HepG2 (cell line): Measurements from ENCODE around the gene UBE2L6. TPM values are rescaled to one million over a fixed set of nuclear protein-coding genes. Genes with fewer than 3 reads are reported as not detected.

ENCODE experiments used
- ATAC-seq: fragments of 200-7000 bp; cut with Tn5 transposase; 3 replicates; pipeline ENCODE4 v1.9.1; 2020; ENCODE audit warnings: mild to moderate bottlenecking, moderate library complexity
- BruUV-seq: library from RNA; stranded (reverse); fragments of 400-500 nt; replicated peaks from 2 replicates; lab custom pipeline; 2021; lab: Mats Ljungman, UMichigan
- CTCF ChIA-PET: fragments of 300-600 bp; formaldehyde crosslinking; extraction: SDS; loops from one replicate; lab custom pipeline; 2021; ENCODE audit warnings: low total read pairs, inconsistent platforms, low intra/inter-chr PET ratio; lab: Yijun Ruan, JAX
- POLR2A ChIA-PET: fragments of 350-600 bp; sonication (Branson Sonifier 250); formaldehyde crosslinking; loops from one replicate; lab custom pipeline; 2020; ENCODE audit warnings: antibody characterized with exemption, inconsistent platforms; lab: Yijun Ruan, JAX
- DNase-seq: peaks from one replicate; pipeline ENCODE4 v3.0.0-alpha.2; 2015; ENCODE audit warnings: low spot score
- FAIRE-seq: peaks from 3 replicates; lab custom pipeline; 2011; peaks lifted over from hg19 to GRCh38; lab: Jason Lieb, UNC
- H2AFZ ChIP-seq: one replicate; pipeline ENCODE4 v1.6.1; 2011; ENCODE audit warnings: low read length, inconsistent platforms
- H3K27ac ChIP-seq: fragments of 300-600 bp; 3 replicates; pipeline ENCODE4 v1.8.0; 2011; ENCODE audit warnings: mixed run types, mild to moderate bottlenecking, mixed read lengths, low read length, inconsistent platforms; ENCODE audit not compliant: insufficient read depth; ENCODE audit errors: extremely low read length
- H3K27me3 ChIP-seq, 2 experiments: fragments of 200-600 bp in 1 of 2; 2 replicates in 1 of 2; 3 replicates in 1 of 2; pipeline versions ENCODE4 v1.6.0 to v1.8.0; 2011; ENCODE audit warnings: low read length in 2 of 2, mild to moderate bottlenecking in 2 of 2, moderate library complexity in 2 of 2, inconsistent platforms in 1 of 2; ENCODE audit not compliant: insufficient read depth in 2 of 2, control insufficient read depth in 1 of 2
- H3K36me3 ChIP-seq, 2 experiments: fragments of 200-600 bp in 1 of 2; replicated peaks in 1 of 2; 2 replicates in 1 of 2; 3 replicates in 1 of 2; pipeline versions ENCODE4 v1.5.1 to v1.8.0; 2011; ENCODE audit warnings: low read length in 2 of 2, inconsistent platforms in 1 of 2; ENCODE audit not compliant: insufficient read depth in 2 of 2, control insufficient read depth in 1 of 2
- H3K4me1 ChIP-seq: 2 replicates; pipeline ENCODE4 v1.5.1; 2012; ENCODE audit warnings: low read length, inconsistent platforms; ENCODE audit not compliant: insufficient read depth
- H3K4me2 ChIP-seq: 2 replicates; pipeline ENCODE4 v1.6.0; 2011; ENCODE audit warnings: low read depth, low read length, inconsistent platforms
- H3K4me3 ChIP-seq, 3 experiments: fragments of 200-600 bp in 1 of 3; sonication (generic), shearing (Covaris generic) in 1 of 3; replicated peaks in 1 of 3; 2 replicates each; pipeline ENCODE4 v1.5.1; 2011 to 2016; ENCODE audit warnings: low read length in 3 of 3, inconsistent platforms in 2 of 3, low read depth in 2 of 3, mild to moderate bottlenecking in 2 of 3, control low read depth in 1 of 3, mixed read lengths in 1 of 3; ENCODE audit not compliant: insufficient read depth in 1 of 3
- H3K79me2 ChIP-seq: one replicate; pipeline ENCODE4 v1.6.1; 2011; ENCODE audit warnings: low read length, inconsistent platforms; ENCODE audit not compliant: insufficient read depth
- H3K9ac ChIP-seq: 2 replicates; pipeline ENCODE4 v1.6.0; 2011; ENCODE audit warnings: mild to moderate bottlenecking, low read depth, low read length, inconsistent platforms; ENCODE audit not compliant: insufficient read depth
- H3K9me3 ChIP-seq: 2 replicates; pipeline ENCODE4 v1.5.1; 2012; ENCODE audit warnings: mild to moderate bottlenecking, low read length
- H4K20me1 ChIP-seq: 2 replicates; pipeline ENCODE4 v1.6.0; 2011; ENCODE audit warnings: inconsistent platforms, mild to moderate bottlenecking, low read length, moderate library complexity; ENCODE audit not compliant: insufficient read depth
- GATA4 ChIP-seq: sonication (generic); IDR thresholded peaks from 2 replicates; pipeline ENCODE4 v1.6.1; 2016; ENCODE audit warnings: antibody characterized with exemption, low read depth, borderline replicate concordance
- HBP1 ChIP-seq: IDR thresholded peaks from 2 replicates; pipeline ENCODE4 v1.6.1; 2016; ENCODE audit warnings: low read depth, control low read depth
- HES4 ChIP-seq: sonication (generic); formaldehyde crosslinking; IDR thresholded peaks from 2 replicates; pipeline ENCODE4 v1.9.0; 2021; ENCODE audit warnings: mild to moderate bottlenecking, missing genetic modification reagents, borderline replicate concordance
- HNF4A ChIP-seq: sonication (generic); formaldehyde crosslinking; IDR thresholded peaks from 2 replicates; pipeline ENCODE4 v1.4.0; 2020; ENCODE audit warnings: missing genetic modification reagents
- KDM4B ChIP-seq: sonication (generic); formaldehyde crosslinking; IDR thresholded peaks from 2 replicates; pipeline ENCODE4 v1.4.0; 2020; ENCODE audit warnings: missing genetic modification reagents
- MXI1 ChIP-seq: IDR thresholded peaks from 3 replicates; pipeline ENCODE4 v1.6.1; 2012; ENCODE audit warnings: low read depth, low read length, inconsistent platforms, borderline replicate concordance
- NFYB ChIP-seq: sonication (generic); formaldehyde crosslinking; IDR thresholded peaks from 2 replicates; pipeline ENCODE4 v1.4.0; 2020; ENCODE audit warnings: missing genetic modification reagents
- RXRB ChIP-seq: IDR thresholded peaks from 2 replicates; pipeline ENCODE4 v1.6.1; 2016; ENCODE audit warnings: borderline replicate concordance, missing genetic modification reagents, missing compliant biosample characterization
- SRSF9 ChIP-seq: fragments of 200-400 bp; formaldehyde crosslinking; IDR thresholded peaks from 2 replicates; pipeline ENCODE4 v1.6.1; 2018; ENCODE audit warnings: borderline replicate concordance, mild to moderate bottlenecking, low read depth, low read length; ENCODE audit not compliant: insufficient read depth, poor library complexity, severe bottlenecking
- ZBTB4 ChIP-seq: sonication (generic); formaldehyde crosslinking; IDR thresholded peaks from 2 replicates; pipeline ENCODE4 v1.4.0; 2020; ENCODE audit warnings: missing genetic modification reagents, mild to moderate bottlenecking, borderline replicate concordance
- ZFX ChIP-seq: sonication (generic); formaldehyde crosslinking; IDR thresholded peaks from 2 replicates; pipeline ENCODE4 v1.4.0; 2020; ENCODE audit warnings: mild to moderate bottlenecking, low read depth, missing genetic modification reagents, moderate library complexity
- ZKSCAN5 ChIP-seq: sonication (generic); formaldehyde crosslinking; IDR thresholded peaks from 2 replicates; pipeline ENCODE4 v1.5.1; 2020; ENCODE audit warnings: mild to moderate bottlenecking, missing genetic modification reagents
- ZNF253 ChIP-seq: sonication (generic); formaldehyde crosslinking; IDR thresholded peaks from 2 replicates; pipeline ENCODE4 v1.8.0; 2022; ENCODE audit warnings: mild to moderate bottlenecking, missing genetic modification reagents, borderline replicate concordance
- ZNF607 ChIP-seq: sonication (generic); formaldehyde crosslinking; IDR thresholded peaks from 2 replicates; pipeline ENCODE4 v1.5.1; 2020; ENCODE audit warnings: missing genetic modification reagents, mild to moderate bottlenecking, borderline replicate concordance
- ZNF720 ChIP-seq: sonication (generic); formaldehyde crosslinking; IDR thresholded peaks from 2 replicates; pipeline ENCODE4 v1.4.0; 2020; ENCODE audit warnings: missing genetic modification reagents
- WGBS: methylation state at CpG from one replicate; pipeline ENCODE4 v1.1.6; 2017; ENCODE audit warnings: low lambda C conversion rate; 5-methylcytosine and 5-hydroxymethylcytosine counted together
- in situ Hi-C: cut with HindIII; loops from 2 replicates; pipeline ENCODE4 v1.10.0; 2017; ENCODE audit warnings: low pct_unique_long_range_greater_than_20kb; ENCODE audit not compliant: extremely low pct_ligation_motif_present
- intact Hi-C: fragments of 100-400 bp; cut with micrococcal nuclease; formaldehyde crosslinking; loops from one replicate; pipeline ENCODE4 v1.10.0; 2022; ENCODE audit not compliant: unreplicated experiment
- polyA plus RNA-seq, 8 experiments: library from polyadenylated mRNA; depleted of rRNA in 3 of 8; stranded (reverse) in 7 of 8; unstranded in 1 of 8; fragments of >200 nt; fragmentation: Illumina TruSeq in 4 of 8; extraction: Trizol in 4 of 8; gene quantifications; 2 replicates each; pipeline versions ENCODE4 v1.2.1 to v1.2.3, GENCODE V29; 2011 to 2016; ENCODE audit warnings: low read depth in 4 of 8, missing spikeins in 1 of 8, mixed read lengths in 1 of 8; ENCODE audit not compliant: insufficient read depth in 1 of 8
- total RNA-seq, 5 experiments: library from RNA; depleted of rRNA; stranded (reverse); fragments of >200 nt; fragmentation: Illumina TruSeq; extraction: Trizol; gene quantifications; 2 replicates each; pipeline ENCODE4 v1.2.3, GENCODE V29; 2016; ENCODE audit warnings: low read depth in 1 of 5

Gene UBE2L6
- total and polyA plus RNA-seq, 2 of the 13 experiments (the other 11 are each of a cell fraction or from before 2014, with no cell fraction given): 30.3 to 30.4 TPM

GRCh38 chr11:57584341-57584740, 16.9 kb upstream of the UBE2L6 start:
- BruUV-seq: no TSS peak
- Histone ChIP-seq H3K79me2 (no peaks in the 10 kb centered on the region), H3K4me3 (peak overlapping the region; percentile 19 to 31 (median 30); a peak in 3 of 6 replicates), H3K4me2 (peak overlapping the region; percentile 63), H3K27ac (no peak overlapping the region), H3K27me3 (peaks cover 0 to 3% of the 10 kb centered on the region in 2 experiments; a peak in 1 of 5 replicates), H3K9me3 (no peaks in the 10 kb centered on the region), H4K20me1 (no peaks in the 10 kb centered on the region), H3K4me1 (peaks cover 36% of the 10 kb centered on the region), H3K9ac (peak overlapping the region; percentile 4; the same call in 1 of the 2 replicates), H2AFZ (peak overlapping the region; percentile 54), H3K36me3 (no peaks in the 10 kb centered on the region)
- CTCF ChIA-PET: no interaction called here
- intact Hi-C loops (no loop called here), in situ Hi-C loops (no loop called here)
- 12% methylated on average over 8 of the region's 9 CpGs for whole genome bisulfite sequencing
- FAIRE-seq (no peak), ATAC-seq (peak; percentile 57), DNase-seq (no peak)
- POLR2A ChIA-PET: interaction anchor here (0.7 to 1.3 kb wide), 2 partner anchors 9 to 12 kb away, joined by 3 to 4 read pairs; no protein-coding TSS in a partner anchor
- TF ChIP-seq ZFX (CRISPR knock-in tag) (0 out of 2 replicates have a peak, but pooled peaks have one; percentile 13), NFYB (CRISPR knock-in tag) (no peak)

- ATAC-seq (no peak), FAIRE-seq (no peak), DNase-seq (no peak)
- in situ Hi-C loops: no loop called here
- no peaks in the 10 kb centered on the region for H3K9me3 ChIP-seq
- H3K4me2 ChIP-seq: no peak overlapping the region
- H4K20me1 ChIP-seq: no peaks in the 10 kb centered on the region
- H3K27me3 ChIP-seq: no peaks in the 10 kb centered on the region
- H3K9ac ChIP-seq: no peak overlapping the region
- no peak overlapping the region for H3K27ac ChIP-seq
- intact Hi-C loops: no loop called here
- WGBS: 30% methylated on average over 4 of the region's 4 CpGs
- no peak overlapping the region for H3K4me3 ChIP-seq
- BruUV-seq: no TSS peak
- ChIA-PET CTCF (no interaction called here), POLR2A (no interaction called here)
- H2AFZ ChIP-seq: no peak overlapping the region
- peaks cover 7% of the 10 kb centered on the region for H3K4me1 ChIP-seq
- no peaks in the 10 kb centered on the region for H3K36me3 ChIP-seq
- H3K79me2 ChIP-seq: no peaks in the 10 kb centered on the region
- TF ChIP-seq ZNF720 (CRISPR knock-in tag) (no peak), MXI1 (no peak), HES4 (CRISPR knock-in tag) (no peak), ZNF253 (CRISPR knock-in tag) (no peak), GATA4 (no peak), ZNF607 (no peak), HNF4A (CRISPR knock-in tag) (no peak), HBP1 (no peak), RXRB (CRISPR knock-in tag) (no peak), ZKSCAN5 (CRISPR knock-in tag) (no peak), ZBTB4 (CRISPR knock-in tag) (no peak), SRSF9 (no peak), KDM4B (CRISPR knock-in tag) (no peak)
Observed at GRCh38 chr11:57574061-57574460, 6.6 kb upstream of the UBE2L6 start.
